ENCODE data around the gene GLOD4.

GRCh38 chr17:824378-824777 is 42.3 kb upstream of the GLOD4 start:
- TF ChIP-seq ZBTB33 (IDR thresholded peaks at IDR 0.05) (no peak), SIX5 (IDR thresholded peaks at IDR 0.05; ENCODE audit: low read depth, low read length, severe bottlenecking) (no peak), IRF3 (IDR thresholded peaks at IDR 0.05) (no peak), CBX5 (IDR thresholded peaks at IDR 0.05; ENCODE audit: low read depth) (no peak), MTA2 (IDR thresholded peaks at IDR 0.05; ENCODE audit: low read depth) (no peak), CEBPZ (IDR thresholded peaks at IDR 0.05; ENCODE audit: low read depth, low read length) (no peak)
- TF ChIP-seq, protein P1, sequence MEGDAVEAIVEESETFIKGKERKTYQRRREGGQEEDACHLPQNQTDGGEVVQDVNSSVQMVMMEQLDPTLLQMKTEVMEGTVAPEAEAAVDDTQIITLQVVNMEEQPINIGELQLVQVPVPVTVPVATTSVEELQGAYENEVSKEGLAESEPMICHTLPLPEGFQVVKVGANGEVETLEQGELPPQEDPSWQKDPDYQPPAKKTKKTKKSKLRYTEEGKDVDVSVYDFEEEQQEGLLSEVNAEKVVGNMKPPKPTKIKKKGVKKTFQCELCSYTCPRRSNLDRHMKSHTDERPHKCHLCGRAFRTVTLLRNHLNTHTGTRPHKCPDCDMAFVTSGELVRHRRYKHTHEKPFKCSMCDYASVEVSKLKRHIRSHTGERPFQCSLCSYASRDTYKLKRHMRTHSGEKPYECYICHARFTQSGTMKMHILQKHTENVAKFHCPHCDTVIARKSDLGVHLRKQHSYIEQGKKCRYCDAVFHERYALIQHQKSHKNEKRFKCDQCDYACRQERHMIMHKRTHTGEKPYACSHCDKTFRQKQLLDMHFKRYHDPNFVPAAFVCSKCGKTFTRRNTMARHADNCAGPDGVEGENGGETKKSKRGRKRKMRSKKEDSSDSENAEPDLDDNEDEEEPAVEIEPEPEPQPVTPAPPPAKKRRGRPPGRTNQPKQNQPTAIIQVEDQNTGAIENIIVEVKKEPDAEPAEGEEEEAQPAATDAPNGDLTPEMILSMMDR (IDR thresholded peaks at IDR 0.05 in 2 of 3, conservative IDR thresholded peaks at IDR 0.05 in 1 of 3; ENCODE audit: control insufficient read depth in 2 of 3, extremely low read depth in 1 of 3, insufficient read depth in 1 of 3, low read depth in 3 of 3, low read length in 3 of 3), result no peak
- TF ChIP-seq, protein P2, sequence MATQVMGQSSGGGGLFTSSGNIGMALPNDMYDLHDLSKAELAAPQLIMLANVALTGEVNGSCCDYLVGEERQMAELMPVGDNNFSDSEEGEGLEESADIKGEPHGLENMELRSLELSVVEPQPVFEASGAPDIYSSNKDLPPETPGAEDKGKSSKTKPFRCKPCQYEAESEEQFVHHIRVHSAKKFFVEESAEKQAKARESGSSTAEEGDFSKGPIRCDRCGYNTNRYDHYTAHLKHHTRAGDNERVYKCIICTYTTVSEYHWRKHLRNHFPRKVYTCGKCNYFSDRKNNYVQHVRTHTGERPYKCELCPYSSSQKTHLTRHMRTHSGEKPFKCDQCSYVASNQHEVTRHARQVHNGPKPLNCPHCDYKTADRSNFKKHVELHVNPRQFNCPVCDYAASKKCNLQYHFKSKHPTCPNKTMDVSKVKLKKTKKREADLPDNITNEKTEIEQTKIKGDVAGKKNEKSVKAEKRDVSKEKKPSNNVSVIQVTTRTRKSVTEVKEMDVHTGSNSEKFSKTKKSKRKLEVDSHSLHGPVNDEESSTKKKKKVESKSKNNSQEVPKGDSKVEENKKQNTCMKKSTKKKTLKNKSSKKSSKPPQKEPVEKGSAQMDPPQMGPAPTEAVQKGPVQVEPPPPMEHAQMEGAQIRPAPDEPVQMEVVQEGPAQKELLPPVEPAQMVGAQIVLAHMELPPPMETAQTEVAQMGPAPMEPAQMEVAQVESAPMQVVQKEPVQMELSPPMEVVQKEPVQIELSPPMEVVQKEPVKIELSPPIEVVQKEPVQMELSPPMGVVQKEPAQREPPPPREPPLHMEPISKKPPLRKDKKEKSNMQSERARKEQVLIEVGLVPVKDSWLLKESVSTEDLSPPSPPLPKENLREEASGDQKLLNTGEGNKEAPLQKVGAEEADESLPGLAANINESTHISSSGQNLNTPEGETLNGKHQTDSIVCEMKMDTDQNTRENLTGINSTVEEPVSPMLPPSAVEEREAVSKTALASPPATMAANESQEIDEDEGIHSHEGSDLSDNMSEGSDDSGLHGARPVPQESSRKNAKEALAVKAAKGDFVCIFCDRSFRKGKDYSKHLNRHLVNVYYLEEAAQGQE (IDR thresholded peaks at IDR 0.05; ENCODE audit: low read depth, low read length), result no peak

All from GM12878 (cell line).